H9 (cell line): Measurements from ENCODE around the gene PRTN3. TPM values are rescaled to one million over a fixed set of nuclear protein-coding genes. Genes with fewer than 3 reads are reported as not detected.

Experiments
- DNase-seq: peaks from one replicate; pipeline ENCODE4 v3.0.0-alpha.2; 2017
- H2AFZ ChIP-seq: one replicate; pipeline ENCODE4 v1.6.1; 2013; ENCODE audit warnings: mild to moderate bottlenecking, low read length, control low read depth, moderate library complexity
- H2AK5ac ChIP-seq: 2 replicates; pipeline ENCODE4 v1.6.1; 2013; ENCODE audit warnings: low read length, control low read depth, mixed read lengths; ENCODE audit not compliant: insufficient read length
- H2BK120ac ChIP-seq: one replicate; pipeline ENCODE4 v1.6.1; 2013; ENCODE audit warnings: low read depth, mild to moderate bottlenecking, low read length, control low read depth, inconsistent platforms; ENCODE audit not compliant: poor library complexity, severe bottlenecking
- H2BK12ac ChIP-seq: 2 replicates; pipeline ENCODE4 v1.6.1; 2013; ENCODE audit warnings: low read length, control low read depth, mixed read lengths, low read depth; ENCODE audit not compliant: insufficient read length
- H2BK15ac ChIP-seq: 2 replicates; pipeline ENCODE4 v1.6.1; 2013; ENCODE audit warnings: low read depth, low read length, control low read depth
- H2BK20ac ChIP-seq: one replicate; pipeline ENCODE4 v1.6.1; 2013; ENCODE audit warnings: low read depth, mild to moderate bottlenecking, low read length, control low read depth, inconsistent platforms; ENCODE audit not compliant: poor library complexity, severe bottlenecking
- H2BK5ac ChIP-seq: 2 replicates; pipeline ENCODE4 v1.6.1; 2013; ENCODE audit warnings: low read length, control low read depth, mixed read lengths; ENCODE audit not compliant: insufficient read length
- H3K14ac ChIP-seq: 2 replicates; pipeline ENCODE4 v1.6.1; 2013; ENCODE audit warnings: low read length, control low read depth; ENCODE audit not compliant: insufficient read depth
- H3K18ac ChIP-seq: 2 replicates; pipeline ENCODE4 v1.6.1; 2013; ENCODE audit warnings: low read depth, mild to moderate bottlenecking, mixed read lengths, low read length, control low read depth; ENCODE audit not compliant: insufficient read length
- H3K23ac ChIP-seq: 2 replicates; pipeline ENCODE4 v1.6.1; 2013; ENCODE audit warnings: low read length, control low read depth, mixed read lengths, low read depth; ENCODE audit not compliant: insufficient read length
- H3K23me2 ChIP-seq: 2 replicates; pipeline ENCODE4 v1.6.1; 2013; ENCODE audit warnings: low read depth, mild to moderate bottlenecking, mixed read lengths, low read length, control low read depth; ENCODE audit not compliant: insufficient read length, poor library complexity, severe bottlenecking
- H3K27ac ChIP-seq: 2 replicates; pipeline ENCODE4 v1.5.1; 2013; ENCODE audit warnings: low read length, control low read depth, mixed read lengths, low read depth; ENCODE audit not compliant: insufficient read length
- H3K27me3 ChIP-seq: 2 replicates; pipeline ENCODE4 v1.6.1; 2013; ENCODE audit warnings: low read length, control low read depth, inconsistent platforms; ENCODE audit not compliant: insufficient read depth
- H3K4ac ChIP-seq: 2 replicates; pipeline ENCODE4 v1.6.1; 2013; ENCODE audit warnings: low read depth, mild to moderate bottlenecking, control low read depth, inconsistent platforms, low read length, moderate library complexity
- H3K4me1 ChIP-seq: 2 replicates; pipeline ENCODE4 v1.6.1; 2013; ENCODE audit warnings: low read length, control low read depth, inconsistent platforms; ENCODE audit not compliant: insufficient read depth
- H3K4me2 ChIP-seq: 2 replicates; pipeline ENCODE4 v1.6.1; 2013; ENCODE audit warnings: low read length, control low read depth, mixed read lengths; ENCODE audit not compliant: insufficient read length, insufficient read depth
- H3K56ac ChIP-seq: 2 replicates; pipeline ENCODE4 v1.6.1; 2013; ENCODE audit warnings: low read depth, mild to moderate bottlenecking, mixed read lengths, low read length, control low read depth; ENCODE audit not compliant: insufficient read length
- H3K79me1 ChIP-seq: 2 replicates; pipeline ENCODE4 v1.6.1; 2013; ENCODE audit warnings: low read depth, mild to moderate bottlenecking, moderate library complexity, low read length, control low read depth, inconsistent platforms; ENCODE audit not compliant: insufficient read depth, poor library complexity, severe bottlenecking
- H3K79me2 ChIP-seq: 2 replicates; pipeline ENCODE4 v1.6.1; 2013; ENCODE audit warnings: low read length, control low read depth, inconsistent platforms; ENCODE audit not compliant: insufficient read depth
- H3K9ac ChIP-seq: 2 replicates; pipeline ENCODE4 v1.6.1; 2013; ENCODE audit warnings: low read length, control low read depth, mixed read lengths; ENCODE audit not compliant: insufficient read length; ENCODE audit errors: extremely low read depth
- H3K9me3 ChIP-seq: one replicate; pipeline ENCODE4 v1.6.1; 2013; ENCODE audit warnings: low read depth, low read length, inconsistent platforms; ENCODE audit not compliant: control insufficient read depth
- H3T11ph ChIP-seq: one replicate; pipeline ENCODE4 v1.6.1; 2013; ENCODE audit warnings: mild to moderate bottlenecking, low read length, control low read depth, inconsistent platforms
- H4K20me1 ChIP-seq: one replicate; pipeline ENCODE4 v1.6.1; 2013; ENCODE audit not compliant: control insufficient read depth, insufficient read length, insufficient read depth
- H4K5ac ChIP-seq: 2 replicates; pipeline ENCODE4 v1.6.1; 2013; ENCODE audit warnings: low read depth, mild to moderate bottlenecking, mixed read lengths, low read length, control low read depth; ENCODE audit not compliant: insufficient read length
- H4K8ac ChIP-seq: replicated peaks from 2 replicates; pipeline ENCODE4 v1.6.1; 2013; ENCODE audit warnings: low read length, control low read depth, mixed read lengths, low read depth; ENCODE audit not compliant: insufficient read length
- H4K91ac ChIP-seq: 2 replicates; pipeline ENCODE4 v1.6.1; 2013; ENCODE audit warnings: low read depth, mild to moderate bottlenecking, moderate library complexity, mixed read lengths, low read length, control low read depth; ENCODE audit not compliant: insufficient read length
- H3K27ac Mint-ChIP-seq, 3 experiments: 2 replicates in 2 of 3; 3 replicates in 1 of 3; pipeline ENCODE4 v1.8.0; 2020 to 2021; ENCODE audit warnings: mixed read lengths in 3 of 3, mild to moderate bottlenecking in 1 of 3, moderate library complexity in 1 of 3
- H3K27me3 Mint-ChIP-seq: 2 replicates; pipeline ENCODE4 v1.8.0; 2021; ENCODE audit warnings: low read depth, mild to moderate bottlenecking, moderate library complexity, mixed read lengths
- H3K36me3 Mint-ChIP-seq, 3 experiments: 2 replicates in 2 of 3; 3 replicates in 1 of 3; pipeline ENCODE4 v1.8.0; 2020 to 2021; ENCODE audit warnings: low read depth in 3 of 3, mixed read lengths in 3 of 3; ENCODE audit not compliant: insufficient read depth in 1 of 3
- H3K4me1 Mint-ChIP-seq, 2 experiments: 2 replicates each; pipeline ENCODE4 v1.8.0; 2020; ENCODE audit warnings: mixed read lengths in 2 of 2
- H3K4me3 Mint-ChIP-seq, 2 experiments: 2 replicates in 1 of 2; 3 replicates in 1 of 2; pipeline ENCODE4 v1.8.0; 2020 to 2021; ENCODE audit warnings: mild to moderate bottlenecking in 2 of 2, mixed read lengths in 2 of 2, moderate library complexity in 1 of 2
- H3K9me3 Mint-ChIP-seq, 2 experiments: 2 replicates in 1 of 2; 3 replicates in 1 of 2; pipeline ENCODE4 v1.8.0; 2020; ENCODE audit warnings: mild to moderate bottlenecking in 2 of 2, mixed read lengths in 2 of 2, moderate library complexity in 1 of 2
- WGBS: extraction: QIAGEN DNeasy Blood & Tissue Kit; methylation state at CpG from one replicate; pipeline ENCODE4 v1.1.7; 2013; ENCODE audit warnings: missing lambda C conversion rate, low lambda C conversion rate, mixed read lengths; ENCODE audit not compliant: insufficient read length; ENCODE audit errors: extremely low coverage; 5-methylcytosine and 5-hydroxymethylcytosine counted together
- total RNA-seq: library from RNA; stranded (reverse); gene quantifications from 2 replicates; pipeline ENCODE4 v1.2.1, GENCODE V29; 2021
- TF ChIP-seq, protein P1 (sequence below): fragments of 200-600 bp; sonication (generic); conservative IDR thresholded peaks from 3 replicates; pipeline ENCODE4 v1.8.0; 2021; ENCODE audit warnings: antibody characterized with exemption, mild to moderate bottlenecking

The PRTN3 gene
- total RNA-seq, 1 experiment from 2014 or later, result 0.31 TPM

DNA sequence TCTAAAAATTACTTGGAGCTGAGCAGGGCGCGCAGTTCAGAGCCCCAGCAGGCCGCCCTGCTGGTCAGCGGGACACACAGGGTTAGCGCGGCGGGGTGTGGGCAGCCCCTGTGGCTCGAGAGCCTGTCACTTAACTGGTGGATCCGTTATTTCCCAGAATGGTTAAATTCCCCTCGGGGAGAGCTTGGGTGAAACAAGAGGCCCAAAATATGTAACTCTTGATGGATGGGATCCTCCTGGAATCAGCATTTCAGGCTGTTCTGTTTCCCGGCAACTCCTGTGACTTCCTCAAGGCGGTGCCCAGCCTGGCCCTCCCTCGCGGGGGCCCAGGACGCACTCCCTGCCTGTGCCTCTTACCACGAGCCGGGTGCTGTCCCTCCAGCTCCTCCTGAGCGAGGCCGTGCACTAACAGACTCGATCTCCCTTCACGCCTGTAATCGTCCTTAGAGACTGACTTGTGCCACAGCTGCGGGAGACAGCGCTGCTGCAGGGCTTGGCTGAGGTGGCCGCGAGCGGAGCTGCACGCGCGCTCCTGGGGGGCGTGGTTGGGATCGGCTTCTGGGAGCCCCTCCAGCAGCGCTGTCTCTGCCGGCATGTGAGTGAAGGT lies 33.9 kb upstream of the PRTN3 start:
- Mint-ChIP-seq H3K4me1 (peaks cover 7 to 14% of the 10 kb centered on the region in 2 experiments), H3K4me3 (peak overlapping the region in 1 of 2 experiments; percentile 57; a peak in 2 of 5 replicates), H3K9me3 (no peaks in the 10 kb centered on the region; a peak in 1 of 5 replicates), H3K36me3 (peaks cover 53 to 80% (median 76%) of the 10 kb centered on the region in 3 experiments), H3K27ac (peak overlapping the region in 2 of 3 experiments; percentile 90; a peak in 3 of 7 replicates), H3K27me3 (no peaks in the 10 kb centered on the region; the same call in 1 of the 2 replicates)
- Histone ChIP-seq H3K4me1 (no peaks in the 10 kb centered on the region), H2BK120ac (no peak overlapping the region), H3K14ac (no peak overlapping the region), H2BK5ac (no peak overlapping the region), H3T11ph (no peak overlapping the region), H3K27ac (no peak overlapping the region), H2AK5ac (no peak overlapping the region), H3K4ac (no peak overlapping the region), H2BK15ac (no peak overlapping the region), H3K23me2 (no peaks in the 10 kb centered on the region), H2BK12ac (no peak overlapping the region), H3K9ac (no peak overlapping the region), H4K8ac (no peak overlapping the region), H3K18ac (no peak overlapping the region), H4K20me1 (no peaks in the 10 kb centered on the region), H3K79me2 (peaks cover 26% of the 10 kb centered on the region; the same call in 1 of the 2 replicates), H2AFZ (no peak overlapping the region), H3K9me3 (no peaks in the 10 kb centered on the region), H2BK20ac (no peak overlapping the region), H3K23ac (no peak overlapping the region), H3K27me3 (no peaks in the 10 kb centered on the region), H3K79me1 (peaks cover 10% of the 10 kb centered on the region), H4K91ac (no peak overlapping the region), H4K5ac (no peak overlapping the region), H3K56ac (no peak overlapping the region), H3K4me2 (no peak overlapping the region)
- TF ChIP-seq, protein P1, sequence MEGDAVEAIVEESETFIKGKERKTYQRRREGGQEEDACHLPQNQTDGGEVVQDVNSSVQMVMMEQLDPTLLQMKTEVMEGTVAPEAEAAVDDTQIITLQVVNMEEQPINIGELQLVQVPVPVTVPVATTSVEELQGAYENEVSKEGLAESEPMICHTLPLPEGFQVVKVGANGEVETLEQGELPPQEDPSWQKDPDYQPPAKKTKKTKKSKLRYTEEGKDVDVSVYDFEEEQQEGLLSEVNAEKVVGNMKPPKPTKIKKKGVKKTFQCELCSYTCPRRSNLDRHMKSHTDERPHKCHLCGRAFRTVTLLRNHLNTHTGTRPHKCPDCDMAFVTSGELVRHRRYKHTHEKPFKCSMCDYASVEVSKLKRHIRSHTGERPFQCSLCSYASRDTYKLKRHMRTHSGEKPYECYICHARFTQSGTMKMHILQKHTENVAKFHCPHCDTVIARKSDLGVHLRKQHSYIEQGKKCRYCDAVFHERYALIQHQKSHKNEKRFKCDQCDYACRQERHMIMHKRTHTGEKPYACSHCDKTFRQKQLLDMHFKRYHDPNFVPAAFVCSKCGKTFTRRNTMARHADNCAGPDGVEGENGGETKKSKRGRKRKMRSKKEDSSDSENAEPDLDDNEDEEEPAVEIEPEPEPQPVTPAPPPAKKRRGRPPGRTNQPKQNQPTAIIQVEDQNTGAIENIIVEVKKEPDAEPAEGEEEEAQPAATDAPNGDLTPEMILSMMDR, result no peak
- WGBS, result no CpG with 5 or more reads among the region's 34 CpGs
- no peak for DNase-seq
